HUDEP-2 (cell line): ENCODE data around the gene TRPV2.
"Not testable (repeated sequence)": the region's sequence is repeated elsewhere in the genome, so short reads cannot be mapped to it uniquely, and the experiment has no call there.

Experiments
- DNase-seq, 76 experiments: peaks; one replicate each; lab custom pipeline; 2025; ENCODE audit not compliant: unreplicated experiment in 76 of 76; lab: John Stamatoyannopoulos, UW

TRPV2 gene

DNA sequence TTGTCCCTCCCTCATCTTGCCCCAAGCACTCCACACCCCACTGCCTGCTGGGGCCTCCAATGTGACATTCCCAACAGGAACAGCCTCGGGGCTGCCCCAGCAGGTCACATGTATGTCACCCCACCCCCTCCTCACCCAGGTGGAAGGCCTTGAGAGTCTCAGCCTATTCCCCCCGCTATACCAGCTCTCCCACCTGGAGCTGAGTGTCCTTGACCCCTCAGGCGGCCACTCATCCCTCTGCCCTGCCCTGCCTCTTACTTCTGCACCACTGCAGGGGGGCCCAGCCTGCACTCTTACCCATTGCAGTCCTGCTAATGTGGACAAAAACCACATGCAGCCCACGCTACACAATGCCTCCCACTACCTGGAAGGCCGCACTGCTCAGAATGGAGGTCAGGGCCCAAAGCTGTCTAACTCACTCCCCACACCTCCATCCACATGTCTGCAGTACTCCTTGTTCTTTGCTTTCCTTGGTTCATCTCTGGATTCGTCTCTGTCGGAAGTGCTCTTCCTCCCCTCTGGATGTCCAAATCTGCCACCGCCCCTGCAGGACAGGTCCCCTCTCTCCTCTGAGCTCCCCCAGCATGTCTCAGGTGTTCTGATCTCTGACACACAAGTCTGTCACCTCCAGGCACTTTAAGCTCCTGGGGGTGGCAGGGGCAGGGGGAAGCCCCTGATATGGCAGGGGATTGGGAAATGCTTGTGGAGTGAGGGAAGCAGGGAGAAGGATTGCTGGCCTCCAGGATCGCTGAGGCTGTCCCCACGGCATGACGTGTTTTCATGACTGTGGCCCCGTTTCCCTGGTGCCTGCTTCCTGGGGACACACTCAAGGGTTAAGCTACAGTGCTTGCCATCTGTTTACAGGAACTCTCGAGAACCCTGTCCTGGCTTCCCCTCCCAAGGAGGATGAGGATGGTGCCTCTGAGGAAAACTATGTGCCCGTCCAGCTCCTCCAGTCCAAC is 20.8 kb downstream of the TRPV2 start:
- no peak for DNase-seq

DNA sequence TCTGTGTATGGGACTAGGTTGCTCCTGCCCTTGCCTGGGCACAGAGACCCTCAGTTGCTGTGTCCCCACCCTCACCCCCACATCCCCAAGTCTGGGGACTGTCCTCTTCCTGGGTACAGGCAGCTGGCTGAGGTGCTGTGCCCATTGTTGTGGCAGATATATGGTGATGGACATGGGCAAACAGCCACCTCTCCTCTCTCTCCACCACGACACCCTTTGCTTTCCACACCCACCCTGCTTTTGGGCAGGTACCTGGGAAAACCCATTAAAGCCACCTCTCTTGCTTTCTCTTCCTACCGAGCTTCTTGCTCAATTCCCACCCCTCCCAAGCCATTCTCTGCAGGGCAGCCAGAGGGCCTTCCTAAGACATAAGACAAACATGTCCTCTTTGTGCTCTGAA is 21.7 kb downstream of the TRPV2 start:
- no peak for DNase-seq

DNA sequence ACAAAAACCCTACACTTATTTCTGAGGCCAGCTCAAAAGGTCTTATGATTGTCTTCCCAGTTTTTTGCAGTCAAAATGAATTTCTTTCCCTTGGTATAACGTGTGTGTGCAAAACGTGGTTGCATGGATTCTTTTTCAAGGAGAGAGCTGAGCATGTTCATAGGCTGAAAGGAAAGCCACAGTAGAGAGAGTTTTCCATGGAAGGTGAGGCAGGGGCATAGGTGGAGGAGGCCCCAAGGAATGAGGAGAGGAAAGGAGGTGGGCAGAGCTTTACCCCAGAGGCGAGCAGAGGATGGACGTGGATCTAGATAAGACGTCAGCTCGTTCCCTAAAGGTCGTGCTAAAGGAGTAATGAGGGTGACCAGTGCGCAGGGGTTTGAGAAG is 22.8 kb downstream of the TRPV2 start:
- no peak for DNase-seq

DNA sequence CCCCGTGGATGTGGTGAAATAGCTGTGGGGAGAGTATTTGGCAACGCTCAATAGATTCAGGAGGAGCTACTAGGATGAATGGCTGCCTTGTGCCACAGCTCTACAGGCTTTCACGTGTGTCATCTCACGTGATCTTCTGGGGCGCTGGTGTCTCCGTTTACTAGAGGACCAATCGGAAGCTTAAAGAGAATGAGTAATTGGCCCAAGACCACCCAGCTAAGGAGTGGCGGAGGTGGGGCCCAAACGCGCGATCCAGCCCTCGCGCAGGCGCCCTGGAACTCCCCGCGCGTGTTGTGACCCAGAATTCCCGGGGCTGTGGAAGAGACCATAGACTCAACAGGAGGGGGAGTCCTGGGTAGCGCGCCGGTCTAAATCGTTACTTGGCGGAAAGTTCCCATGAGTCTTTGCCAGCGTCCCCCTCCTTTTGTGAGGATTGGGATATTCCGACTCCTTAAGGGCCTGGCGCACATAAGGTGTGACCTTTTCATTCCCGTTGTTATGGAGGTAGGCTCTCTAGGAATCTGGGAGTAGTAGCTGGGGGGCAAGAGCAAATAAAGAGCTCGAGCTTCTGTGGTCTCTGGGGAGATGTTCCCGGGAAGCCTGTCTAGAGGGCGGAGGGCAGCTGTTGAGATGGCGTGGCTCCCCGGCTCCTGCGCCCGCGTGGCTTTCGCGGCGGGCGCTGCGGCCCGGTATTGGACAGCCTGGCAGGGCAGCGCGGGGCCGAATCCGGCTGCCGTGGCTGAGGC is 23.4 kb downstream of the TRPV2 start:
- peak in 74 of 76 experiments; percentile 91 to 99 (median 96) for DNase-seq

DNA sequence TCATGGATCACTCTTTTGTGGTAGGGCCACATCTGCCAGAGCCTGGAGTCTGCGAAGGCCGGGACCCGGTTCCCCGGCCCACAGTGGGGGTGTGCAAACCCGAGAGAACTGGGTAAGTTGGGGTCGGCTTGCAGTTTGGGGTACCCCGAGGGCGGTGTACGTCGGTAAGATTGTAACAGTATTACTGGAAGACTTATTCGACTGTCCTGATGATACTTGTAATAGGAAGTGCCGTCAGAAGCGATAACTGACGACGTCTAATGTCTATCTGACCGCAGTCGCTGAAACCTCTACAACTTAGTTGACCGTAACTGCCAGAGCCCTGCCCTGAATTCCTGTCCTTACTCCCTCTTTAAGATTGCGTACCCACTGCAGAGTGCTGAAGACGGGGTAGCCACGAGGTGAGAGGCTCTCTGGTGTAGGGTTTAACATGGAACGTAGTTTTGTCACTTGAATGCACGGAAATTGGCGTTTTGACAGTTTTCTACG is 24.0 kb downstream of the TRPV2 start:
- peak in 15 of 76 experiments; percentile 22 to 53 (median 36) for DNase-seq

DNA sequence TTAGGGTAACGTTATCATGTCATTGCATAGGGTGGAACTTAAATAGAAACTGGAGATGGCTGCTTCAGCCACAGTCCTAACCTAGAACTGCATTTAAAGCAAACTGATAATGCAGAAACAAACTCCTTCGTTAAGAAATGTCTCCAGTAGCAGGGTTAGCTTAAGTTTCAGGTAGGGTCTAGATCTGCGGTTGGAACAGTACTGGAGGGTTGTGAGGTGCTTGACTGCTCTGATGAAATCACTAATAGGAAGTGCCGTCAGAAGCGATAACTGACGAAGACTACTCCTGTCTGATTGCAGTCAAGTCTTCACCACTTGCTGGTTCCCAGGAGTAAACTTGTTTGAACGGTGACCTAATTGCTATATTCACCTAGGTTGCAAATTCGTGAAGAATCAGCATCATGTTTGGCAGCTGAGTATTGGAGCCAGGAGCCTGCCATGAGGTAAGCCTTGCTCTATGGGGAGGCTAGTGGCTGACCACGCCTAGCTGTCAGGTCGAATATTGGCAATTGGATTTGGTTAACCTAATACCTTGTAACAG is 24.5 kb downstream of the TRPV2 start:
- peak in 24 of 76 experiments; percentile 12 to 66 (median 30) for DNase-seq

DNA sequence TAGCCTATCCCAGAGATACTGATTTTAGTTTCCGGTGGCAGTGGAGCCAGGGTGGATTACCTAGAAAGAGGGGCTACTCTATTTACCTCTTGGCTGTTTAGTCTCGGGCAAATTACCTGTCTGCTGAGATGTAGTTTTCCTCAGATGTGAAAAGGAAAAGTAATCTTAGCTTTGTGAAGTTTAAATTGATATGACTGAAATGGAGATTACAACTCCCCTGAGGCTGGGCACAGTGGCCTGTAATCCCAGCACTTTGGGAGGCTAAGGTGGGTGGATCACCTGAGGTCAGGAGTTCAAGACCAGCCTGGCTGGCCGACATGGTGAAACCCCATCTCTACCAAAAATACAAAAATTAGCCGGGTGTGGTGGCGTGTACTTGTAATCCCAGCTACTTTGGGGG is 25.0 kb downstream of the TRPV2 start:
- DNase-seq: peak in 1 of 76 experiments; percentile 31

DNA sequence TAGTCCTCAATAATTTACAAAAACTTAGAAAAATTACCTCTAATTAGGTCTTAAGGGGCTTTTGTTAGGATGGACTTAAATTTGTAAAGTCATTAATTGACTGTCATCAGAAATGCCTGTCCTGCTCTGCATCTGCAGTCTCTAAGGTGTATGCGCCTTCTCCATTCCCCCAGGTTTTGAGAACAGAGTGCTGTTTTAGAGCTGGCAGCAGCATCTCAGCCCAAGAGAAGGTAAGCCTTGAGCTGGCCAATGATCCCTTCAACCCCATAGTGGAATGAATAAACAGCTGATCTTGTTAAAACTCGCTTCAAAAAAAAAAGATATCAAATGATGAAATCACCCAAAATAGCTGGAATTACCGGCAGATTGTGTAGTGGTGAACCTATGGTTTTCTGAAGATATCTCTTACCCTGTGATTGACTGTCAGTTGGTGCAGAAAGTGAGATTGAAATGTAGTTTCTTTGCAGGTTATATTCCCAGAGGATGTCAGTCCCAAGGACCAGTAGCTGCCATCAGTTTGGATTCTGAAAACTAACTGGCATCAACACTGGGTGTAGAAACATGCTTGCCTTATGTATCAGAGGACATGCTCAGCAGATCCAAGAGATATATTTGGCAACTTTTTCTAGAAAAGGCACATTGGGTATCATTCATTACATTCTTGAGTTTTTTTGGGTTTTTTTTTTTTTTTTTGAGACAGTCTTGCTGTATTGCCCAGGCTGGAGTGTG is 25.7 kb downstream of the TRPV2 start:
- peak in 2 of 76 experiments; percentile 13 to 25 for DNase-seq

DNA sequence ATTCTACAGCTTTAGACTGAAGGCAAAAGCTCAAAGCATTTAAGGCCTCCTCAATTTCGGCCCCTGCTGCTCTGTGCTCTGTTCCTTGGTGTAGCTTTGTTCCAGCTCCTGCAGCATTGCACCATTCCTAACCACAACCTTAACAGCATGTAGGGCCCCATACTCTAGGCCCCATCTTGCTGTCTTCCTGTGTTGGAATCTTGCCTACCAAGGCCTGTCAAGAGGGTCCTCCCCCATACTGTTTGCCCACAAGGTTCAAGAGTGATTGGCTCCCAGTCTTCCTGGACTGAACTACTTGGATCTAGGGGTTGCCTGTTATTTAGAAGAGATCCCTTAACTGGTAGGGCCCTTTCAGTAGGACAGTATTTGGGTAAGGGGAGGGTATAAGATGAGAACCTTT is 26.8 kb downstream of the TRPV2 start:
- DNase-seq: peak in 24 of 76 experiments; percentile 9 to 57 (median 28)

DNA sequence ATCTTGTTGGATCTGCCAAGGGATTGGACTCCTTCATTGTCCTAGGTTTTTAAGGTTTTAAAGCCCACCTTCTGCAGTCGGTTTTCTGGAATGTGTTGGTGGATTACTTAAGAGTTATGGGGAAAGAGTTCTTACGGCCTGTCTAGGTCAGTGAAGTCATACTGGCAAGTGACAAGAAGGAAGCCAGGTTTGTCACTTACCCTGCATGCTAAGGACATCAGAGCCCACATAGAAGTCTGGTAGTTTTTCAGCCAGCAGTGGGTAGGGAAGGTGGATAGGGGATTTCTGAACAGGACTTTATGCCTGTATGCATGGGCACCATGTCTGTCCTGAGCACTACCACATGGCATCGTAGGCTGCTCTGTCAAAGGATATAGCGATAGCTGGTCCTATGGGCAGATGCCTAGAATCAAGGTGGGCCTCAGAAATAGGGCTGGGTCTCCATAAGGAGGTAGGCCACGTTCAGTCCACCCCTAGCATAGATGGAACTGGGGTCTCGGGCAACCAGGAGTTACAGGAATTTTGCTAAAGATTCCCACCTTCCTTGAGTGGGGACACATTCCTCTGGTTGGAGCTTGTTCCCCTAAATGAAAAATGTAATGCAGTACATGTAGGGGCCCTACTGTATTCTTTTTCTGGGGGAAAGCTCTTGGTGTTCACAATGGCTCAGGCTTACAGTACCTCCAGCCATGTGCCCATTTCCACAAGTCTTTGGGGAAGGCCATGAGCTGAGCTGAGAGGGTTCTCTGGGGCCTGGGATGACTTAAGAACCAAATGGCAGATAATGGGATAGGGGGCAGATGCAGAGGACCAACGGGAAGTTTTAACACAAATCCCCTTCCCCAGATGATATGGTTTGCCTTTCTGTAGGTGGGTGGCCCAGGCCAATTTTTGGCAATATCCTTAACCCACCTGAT is 27.5 kb downstream of the TRPV2 start:
- peak in 18 of 76 experiments; percentile 19 to 63 (median 45) for DNase-seq

DNA sequence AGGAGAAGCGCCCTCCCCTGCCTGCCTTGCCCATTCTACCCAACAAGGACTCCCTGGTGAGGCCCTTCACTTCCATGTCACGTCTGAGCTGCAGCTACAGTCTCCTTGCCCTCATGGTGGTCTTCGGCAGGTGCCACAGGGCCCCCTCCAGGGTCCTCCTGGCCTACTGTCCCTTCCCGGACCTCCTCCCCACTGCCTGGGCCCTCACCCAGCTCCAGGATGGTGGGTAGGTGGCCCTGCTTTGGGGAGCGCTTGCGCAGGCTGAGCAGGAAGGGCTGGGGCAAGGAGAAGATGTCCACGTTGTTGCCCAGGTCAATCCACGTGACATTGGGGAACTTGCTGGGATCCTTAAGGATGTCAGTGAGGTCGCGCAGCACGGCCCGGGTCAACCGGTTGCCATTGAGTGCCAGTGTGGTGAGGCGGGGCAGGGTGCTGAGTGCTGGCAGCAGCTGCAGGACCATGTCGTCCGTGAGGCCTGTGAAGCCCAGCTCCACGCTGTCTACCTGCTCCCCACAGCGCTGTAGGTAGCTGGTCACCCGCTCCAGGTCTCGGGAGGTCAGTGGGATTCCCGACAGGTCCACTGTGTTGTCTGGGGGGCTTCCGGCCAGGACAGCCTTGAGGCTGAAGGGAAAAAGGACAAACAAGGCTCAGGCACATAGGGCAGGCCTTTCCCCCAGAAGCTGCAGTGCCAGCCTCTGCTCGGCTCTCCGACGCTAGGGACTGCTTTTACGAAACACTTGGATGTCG is 28.3 kb downstream of the TRPV2 start:
- peak in 25 of 76 experiments; percentile 16 to 70 (median 43) for DNase-seq

DNA sequence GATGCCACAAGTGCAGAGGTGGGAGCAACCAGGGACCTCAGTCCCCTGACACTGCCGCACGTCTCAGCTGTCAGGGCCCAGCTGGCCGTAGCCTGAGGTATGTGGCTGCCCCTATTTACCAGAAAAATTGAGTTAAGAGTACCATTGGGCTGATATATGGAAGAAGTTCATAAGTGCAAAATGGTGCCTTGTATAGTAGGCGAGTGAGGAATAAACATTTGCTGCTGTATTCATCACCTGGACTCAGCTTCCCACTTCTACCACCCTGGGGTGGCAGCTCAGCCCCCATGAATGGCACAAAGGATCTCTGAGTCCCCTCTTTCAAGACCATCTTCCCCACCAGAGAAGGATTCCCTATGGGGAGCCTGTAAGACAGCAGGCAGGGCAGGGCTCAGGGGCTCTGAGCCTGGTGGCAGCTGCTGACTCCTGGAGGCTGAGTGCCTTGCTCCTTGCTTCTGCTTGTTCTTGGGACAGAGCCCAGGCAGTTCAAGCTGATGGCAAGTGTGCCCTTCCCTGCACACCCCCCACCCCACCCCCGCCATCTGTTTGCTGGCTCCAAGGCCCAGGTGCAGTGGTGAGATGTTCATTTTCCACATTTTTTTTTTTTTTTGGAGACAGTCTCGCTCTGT is 29.0 kb downstream of the TRPV2 start:
- DNase-seq: peak in 30 of 76 experiments; percentile 10 to 53 (median 31)

DNA sequence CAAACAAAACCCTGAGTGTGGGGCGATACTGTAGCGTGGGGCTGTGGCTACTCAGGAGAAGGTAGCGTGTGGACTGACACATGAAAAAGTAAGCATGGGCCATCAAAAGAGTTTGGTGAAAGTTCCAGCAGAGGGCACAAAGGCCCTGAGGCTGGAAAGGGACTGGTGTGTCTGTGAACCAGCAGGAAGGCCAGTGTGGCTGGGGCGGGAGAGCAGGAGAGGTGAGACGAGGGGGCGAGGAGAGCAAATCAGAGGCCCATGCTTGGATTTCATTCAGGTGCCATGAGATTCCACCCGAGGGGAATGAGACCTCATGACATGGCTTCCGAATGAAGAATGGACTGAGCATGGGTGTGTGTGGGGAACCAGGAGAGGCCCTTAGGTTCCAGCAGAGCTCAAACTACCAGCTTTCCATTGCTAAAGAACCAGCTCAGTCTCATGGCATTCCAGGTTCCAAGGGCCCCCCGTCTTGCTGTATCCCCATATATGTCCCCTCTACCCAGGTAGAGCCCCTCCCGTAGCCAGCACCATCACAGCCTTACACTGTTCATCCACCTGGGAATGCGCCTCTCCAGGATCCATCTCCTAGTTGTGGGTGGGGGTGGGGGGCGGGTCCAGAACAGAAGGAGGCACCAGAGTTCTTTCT is 31.1 kb downstream of the TRPV2 start:
- peak in 5 of 76 experiments; percentile 17 to 32 (median 26) for DNase-seq

DNA sequence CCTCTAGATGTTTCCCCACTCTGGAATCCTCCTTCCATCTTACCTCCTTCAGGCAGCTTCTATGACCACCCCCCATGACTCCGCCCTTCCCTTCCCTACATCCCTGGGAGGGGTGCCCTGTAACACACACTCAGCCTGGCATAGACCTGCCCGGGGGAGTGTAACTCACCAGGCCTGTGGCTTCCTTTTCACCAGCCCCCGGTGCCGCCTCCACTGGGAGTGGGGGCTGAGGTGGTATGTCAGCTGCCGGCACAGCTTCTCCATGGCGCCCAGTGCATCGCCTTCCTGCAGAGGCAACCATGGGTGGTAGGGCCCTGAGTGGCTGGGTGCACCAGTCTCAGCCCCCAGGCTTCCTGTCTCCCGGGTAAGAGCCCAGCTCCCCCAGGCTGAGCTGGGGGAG is 32.3 kb downstream of the TRPV2 start:
- no peak for DNase-seq

DNA sequence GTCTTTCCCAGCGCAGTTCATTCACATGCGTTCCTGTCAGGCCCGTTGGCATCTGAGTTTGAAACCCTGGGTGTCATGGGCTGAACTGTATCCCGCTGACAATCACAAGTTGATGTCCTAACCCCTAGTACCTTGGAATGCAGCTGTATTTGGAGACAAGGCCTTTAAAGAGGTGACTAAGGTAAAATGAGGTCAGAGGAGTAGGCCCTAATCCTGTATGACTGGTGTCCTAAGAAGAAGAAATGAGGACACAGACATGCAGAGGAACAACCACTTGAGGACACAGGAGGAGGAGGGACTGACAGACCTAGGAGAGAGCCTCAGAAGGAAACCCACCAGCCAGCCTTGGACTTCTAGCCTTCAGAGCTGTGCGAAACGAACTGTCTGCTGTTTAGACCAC is 33.1 kb downstream of the TRPV2 start:
- no peak for DNase-seq

DNA sequence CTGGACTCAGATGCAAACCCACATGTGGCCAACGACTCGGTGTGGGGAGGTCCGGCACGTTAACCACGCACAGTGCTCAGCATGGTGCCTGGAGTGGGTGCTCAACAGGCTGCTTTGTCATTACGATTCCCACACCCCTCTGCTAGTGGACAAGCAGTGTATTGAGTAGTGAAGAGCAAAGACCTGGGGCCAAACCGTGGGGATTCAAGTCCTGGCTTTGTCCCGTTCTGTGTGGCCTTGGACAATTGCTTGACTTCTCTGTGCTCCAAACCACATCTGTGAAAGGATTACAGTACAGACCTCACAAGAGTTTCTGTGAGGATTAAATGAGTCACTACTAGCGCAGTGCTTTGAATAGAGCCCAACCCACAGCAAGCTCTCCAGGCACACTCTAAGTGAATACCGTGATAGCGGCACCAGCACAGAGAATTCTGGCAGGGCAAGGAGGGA is 33.8 kb downstream of the TRPV2 start:
- peak in 1 of 76 experiments; percentile 5 for DNase-seq

DNA sequence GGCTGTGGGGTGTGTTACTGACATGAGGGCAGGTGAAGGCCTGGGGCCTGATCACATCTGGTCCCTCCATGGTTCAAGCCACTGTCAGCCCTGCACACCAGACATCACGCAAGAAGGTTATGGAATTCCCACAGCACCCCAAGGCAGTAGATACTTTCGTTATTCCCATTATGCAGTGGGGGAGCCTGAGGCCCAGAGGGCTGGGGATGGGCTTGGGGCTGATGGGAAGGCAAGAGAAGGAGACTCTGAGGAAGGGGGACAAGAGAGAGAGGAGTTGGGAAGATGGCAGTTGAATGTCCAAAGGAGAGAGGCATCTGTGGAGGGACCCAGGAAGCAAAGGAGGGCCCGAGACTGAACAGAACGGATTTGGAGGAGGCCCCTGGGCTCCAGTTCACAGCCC is 34.7 kb downstream of the TRPV2 start:
- DNase-seq: no peak

DNA sequence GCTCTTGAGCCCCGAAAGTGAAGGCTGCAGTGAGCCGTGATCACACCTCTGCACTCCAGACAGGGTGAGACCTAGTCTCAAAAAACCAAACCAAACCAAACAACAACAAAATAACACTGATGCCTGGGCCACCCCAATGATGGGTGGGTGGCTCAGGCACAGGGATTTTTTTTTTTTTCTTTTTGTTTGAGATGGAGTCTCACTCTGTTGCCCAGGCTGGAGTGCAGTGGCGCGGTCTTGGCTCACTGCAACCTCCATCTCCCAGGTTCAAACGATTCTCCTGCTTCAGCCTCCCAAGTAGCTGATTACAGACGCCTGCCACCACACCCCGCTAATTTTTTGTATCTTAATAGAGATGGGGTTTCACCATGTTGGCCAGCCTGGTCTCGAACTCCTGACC is 36.9 kb downstream of the TRPV2 start:
- not testable (repeated sequence) for DNase-seq
